GM12878 (cell line): ENCODE measurements around the gene ESR2.

Experiments
- ATF2 ChIP-seq: IDR thresholded peaks from 2 replicates; pipeline ENCODE4 v1.6.1; 2012; ENCODE audit warnings: low read length, inconsistent platforms
- CBX5 ChIP-seq: sonication (generic); IDR thresholded peaks from 2 replicates; pipeline ENCODE4 v1.6.1; 2016; ENCODE audit warnings: low read depth, moderate library complexity, mild to moderate bottlenecking, inconsistent platforms
- CEBPB ChIP-seq, 2 experiments: fragments of 150-350 bp in 1 of 2; IDR thresholded peaks; 2 replicates each; pipeline ENCODE4 v1.6.1; 2012 to 2014; ENCODE audit warnings: low read depth in 2 of 2, low read length in 2 of 2, borderline replicate concordance in 1 of 2, inconsistent platforms in 1 of 2
- CHD1 ChIP-seq: IDR thresholded peaks from 2 replicates; pipeline ENCODE4 v1.6.1; 2012; ENCODE audit warnings: low read depth, low read length, improper control_type of control experiment
- ELK1 ChIP-seq: IDR thresholded peaks from 2 replicates; pipeline ENCODE4 v1.6.1; 2012; ENCODE audit warnings: low read depth, low read length, improper control_type of control experiment
- MAX ChIP-seq: IDR thresholded peaks from 2 replicates; pipeline ENCODE4 v1.6.1; 2012; ENCODE audit warnings: low read depth, low read length, improper control_type of control experiment
- POLR2AphosphoS5 ChIP-seq: IDR thresholded peaks from 2 replicates; pipeline ENCODE4 v1.6.1; 2011; ENCODE audit warnings: mild to moderate bottlenecking, low read length, inconsistent platforms
- RELA ChIP-seq: fragments of 450-650 bp; IDR thresholded peaks from 2 replicates; pipeline ENCODE4 v1.8.0; 2014; ENCODE audit warnings: borderline replicate concordance; ENCODE audit not compliant: partially characterized antibody
- REST ChIP-seq: IDR thresholded peaks from 2 replicates; pipeline ENCODE4 v1.6.1; 2012; ENCODE audit warnings: mild to moderate bottlenecking, low read depth, low read length
- SRF ChIP-seq, 2 experiments: IDR thresholded peaks; 2 replicates each; pipeline ENCODE4 v1.6.1; 2011; ENCODE audit warnings: low read depth in 2 of 2, low read length in 2 of 2, mild to moderate bottlenecking in 1 of 2, moderate library complexity in 1 of 2

GRCh38 chr14:64340560-64341196 lies 46.5 kb upstream of the ESR2 start:
- TF ChIP-seq SRF (IDR thresholded peaks at IDR 0.05; ENCODE audit: low read depth in 2 of 2, low read length in 2 of 2), result no peak
- TF ChIP-seq ATF2, result no peak
- TF ChIP-seq MAX, result no peak
- TF ChIP-seq RELA, result no peak
- TF ChIP-seq CEBPB (IDR thresholded peaks at IDR 0.05; ENCODE audit: borderline replicate concordance in 1 of 2, low read depth in 2 of 2, low read length in 2 of 2), result no peak
- no peak for TF ChIP-seq ELK1
- no peak for TF ChIP-seq POLR2AphosphoS5
- no peak for TF ChIP-seq REST
- 0 out of 2 replicates have a peak, but pooled peaks have one; percentile 55 for TF ChIP-seq CBX5
- no peak for TF ChIP-seq CHD1
